ENCODE data around the gene NFIA.

NFIA gene

GRCh38 chr1:61082311-61083012, at the start of gene NFIA:
Gene NFIA, plus strand, starts transcription at chr1:61082561.
- DNase-seq, result peak; percentile 61

DNA sequence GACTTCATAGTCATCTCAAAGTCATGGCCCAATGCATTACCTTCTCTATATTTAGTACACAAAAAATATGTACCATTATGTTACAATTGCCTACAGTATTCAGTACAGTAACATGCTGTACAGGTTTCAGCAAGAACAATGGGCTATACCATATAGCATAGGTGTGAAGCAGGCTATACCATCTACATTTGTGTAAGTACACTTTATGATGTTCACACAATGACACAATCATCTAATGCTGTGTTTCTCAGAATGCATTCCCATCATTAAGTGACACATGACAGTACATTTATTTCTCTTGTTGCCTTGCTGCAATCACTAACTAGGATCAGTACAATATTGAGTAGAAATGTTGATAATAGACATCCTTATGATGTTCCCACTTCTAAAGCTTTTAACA, 46.5 kb upstream of the NFIA start:
- DNase-seq, result no peak

GRCh38 chr1:61042466-61043009, 39.8 kb upstream of the NFIA start:
- no peak for DNase-seq

DNA sequence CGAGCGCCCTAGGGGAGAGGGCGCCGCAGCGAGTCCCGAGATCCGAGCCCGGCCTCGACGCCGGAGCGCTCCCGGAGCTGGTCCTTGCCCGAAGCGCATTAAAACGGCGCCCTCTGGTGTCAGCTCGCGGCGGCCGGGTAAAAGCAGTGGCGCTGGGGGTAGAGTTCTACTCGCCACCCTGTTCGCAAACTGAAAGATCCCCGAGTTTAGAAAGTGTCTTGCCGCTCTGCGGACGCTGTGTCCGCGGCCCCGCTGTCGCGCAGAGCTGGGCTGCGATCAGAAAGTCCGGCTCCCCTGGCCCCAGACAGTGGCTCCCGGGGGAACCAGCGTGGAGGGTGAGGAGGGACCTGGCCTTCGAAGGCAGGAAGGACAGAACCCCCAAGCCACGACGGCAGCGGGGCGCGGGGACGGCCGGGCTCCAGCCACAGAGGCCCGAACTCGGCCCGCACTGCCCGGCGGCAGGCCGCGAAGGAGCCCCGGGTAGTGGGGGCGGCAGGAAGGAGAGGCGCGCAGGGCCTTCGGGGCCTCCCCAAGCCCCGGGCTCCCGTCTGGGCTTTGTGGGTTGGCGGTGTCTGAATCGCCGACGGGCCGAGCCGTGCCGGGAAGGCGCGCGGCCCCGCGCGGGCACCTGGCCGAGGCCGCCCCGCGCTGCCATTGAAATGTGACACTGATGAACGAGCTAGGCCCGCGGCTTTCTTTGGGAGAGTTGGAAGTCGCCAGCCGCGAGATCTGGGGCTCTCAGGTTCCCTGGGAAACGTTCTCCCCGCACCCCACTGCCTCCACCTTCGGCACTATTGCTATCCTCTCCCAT, 39.1 kb upstream of the NFIA start:
- DNase-seq, result peak; percentile 97

GRCh38 chr1:61046434-61046833, 35.9 kb upstream of the NFIA start:
- no peak for DNase-seq

DNA sequence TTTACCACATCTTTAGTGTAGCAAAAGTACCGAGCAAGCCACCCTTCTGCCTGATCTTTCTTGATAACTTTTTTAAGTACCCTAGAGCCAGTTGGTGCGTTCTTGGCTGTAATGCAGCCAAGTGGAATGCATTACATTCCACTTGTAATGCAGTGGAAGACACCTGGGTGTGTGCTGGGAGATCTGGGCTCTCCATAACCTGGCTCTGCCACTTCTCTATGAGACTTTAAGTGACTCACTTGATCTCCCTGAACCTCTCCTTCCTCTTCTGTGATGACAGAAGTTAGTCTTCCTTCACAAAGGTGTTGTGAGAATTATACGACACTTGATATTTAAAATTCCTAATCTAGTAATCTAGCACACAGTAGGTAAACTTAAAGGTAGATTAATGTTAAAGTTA, 35.3 kb upstream of the NFIA start:
- DNase-seq, result no peak

GRCh38 chr1:61049850-61050540, 32.4 kb upstream of the NFIA start:
- peak; percentile 98 for DNase-seq

GRCh38 chr1:61050541-61051442, 31.6 kb upstream of the NFIA start:
- peak; percentile 61 for DNase-seq

DNA sequence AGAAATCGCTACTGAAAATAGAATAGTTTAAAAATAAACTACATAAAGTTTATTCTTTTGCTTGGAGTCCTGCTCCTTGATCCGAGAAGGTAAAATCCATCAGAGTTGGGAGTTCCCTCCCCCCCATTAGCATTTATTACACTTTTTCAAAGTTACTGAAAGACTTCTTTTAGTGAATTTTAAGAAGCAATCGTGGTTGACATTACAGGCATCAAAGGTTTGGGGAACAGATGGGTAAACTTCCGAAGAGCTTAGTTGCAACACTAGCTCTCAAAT, 31.0 kb upstream of the NFIA start:
- no peak for DNase-seq

DNA sequence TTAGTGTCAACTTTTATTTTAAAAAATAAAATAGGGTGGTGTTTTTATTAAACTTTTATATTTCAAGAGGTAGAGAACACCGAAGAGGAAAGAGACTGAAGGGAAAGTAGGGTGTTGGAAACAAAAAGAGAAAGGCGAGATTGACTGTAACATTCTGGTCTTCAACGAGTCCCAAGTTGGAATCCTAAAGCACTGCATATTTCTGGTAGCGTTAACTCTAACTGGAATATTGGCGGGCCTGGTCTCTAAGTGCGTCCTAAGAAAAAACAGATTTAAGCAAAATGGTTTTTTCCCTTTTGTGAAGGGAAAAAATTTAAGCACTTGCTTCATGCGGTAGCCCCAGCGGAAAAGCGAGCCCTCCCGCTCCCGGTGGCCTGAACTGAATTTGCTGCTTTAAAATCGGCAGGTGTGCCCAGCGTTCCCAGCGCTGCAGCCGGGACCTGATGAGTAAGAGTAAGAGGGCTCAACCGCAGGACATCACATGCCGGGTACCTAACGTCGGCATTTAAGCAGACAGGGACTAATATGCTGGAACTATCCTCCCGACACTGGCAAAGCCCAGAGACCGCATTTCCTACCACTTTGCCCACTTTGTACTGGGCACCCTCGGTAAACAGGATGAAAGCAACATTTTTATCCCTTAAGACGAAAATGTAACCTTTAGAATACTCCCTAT, 30.5 kb upstream of the NFIA start:
- no peak for DNase-seq

DNA sequence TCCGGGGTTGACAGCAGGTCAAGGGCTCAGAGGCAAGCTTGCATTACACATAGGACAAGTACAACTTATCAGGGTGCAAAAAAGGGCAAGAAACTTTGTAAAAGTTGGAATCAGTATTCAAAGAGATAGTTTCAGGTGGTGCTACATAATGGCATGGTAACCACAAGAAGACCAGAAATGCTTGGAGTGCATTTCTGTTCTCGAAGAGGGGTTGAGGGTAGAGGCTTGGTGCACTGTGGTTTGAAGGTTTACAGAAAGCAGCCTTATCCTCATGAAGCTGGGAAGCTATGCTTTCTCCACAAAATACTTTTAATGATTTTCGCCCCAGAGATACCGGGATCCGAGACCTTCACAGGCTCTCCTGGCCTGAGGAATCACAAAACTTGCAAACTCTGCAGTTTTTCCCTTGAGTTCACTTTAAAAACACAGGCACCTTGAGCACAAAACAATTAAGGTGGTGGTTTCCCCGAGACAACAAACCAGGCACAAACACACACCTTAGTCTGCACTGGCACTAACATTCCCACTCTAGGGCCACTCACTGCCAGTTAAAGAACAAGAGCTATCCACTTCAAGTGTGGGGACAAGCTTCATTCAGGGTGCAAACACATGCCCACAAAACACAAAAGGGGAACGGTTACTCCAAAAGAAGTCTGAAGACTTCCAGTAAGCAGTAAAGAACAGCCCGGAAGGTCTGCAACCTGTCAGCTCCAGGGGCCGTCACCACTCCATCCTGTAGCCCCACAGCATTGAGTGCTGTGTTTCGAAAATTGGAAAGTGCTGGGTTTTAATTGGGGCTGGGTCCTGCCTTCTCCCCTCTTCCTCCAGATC, 29.8 kb upstream of the NFIA start:
- no peak for DNase-seq

GRCh38 chr1:61053226-61053711, 29.1 kb upstream of the NFIA start:
- no peak for DNase-seq

- no peak for DNase-seq
Measured at GRCh38 chr1:61053712-61054600, 28.4 kb upstream of the NFIA start.

GRCh38 chr1:61054601-61054993, 27.8 kb upstream of the NFIA start:
- no peak for DNase-seq

DNA sequence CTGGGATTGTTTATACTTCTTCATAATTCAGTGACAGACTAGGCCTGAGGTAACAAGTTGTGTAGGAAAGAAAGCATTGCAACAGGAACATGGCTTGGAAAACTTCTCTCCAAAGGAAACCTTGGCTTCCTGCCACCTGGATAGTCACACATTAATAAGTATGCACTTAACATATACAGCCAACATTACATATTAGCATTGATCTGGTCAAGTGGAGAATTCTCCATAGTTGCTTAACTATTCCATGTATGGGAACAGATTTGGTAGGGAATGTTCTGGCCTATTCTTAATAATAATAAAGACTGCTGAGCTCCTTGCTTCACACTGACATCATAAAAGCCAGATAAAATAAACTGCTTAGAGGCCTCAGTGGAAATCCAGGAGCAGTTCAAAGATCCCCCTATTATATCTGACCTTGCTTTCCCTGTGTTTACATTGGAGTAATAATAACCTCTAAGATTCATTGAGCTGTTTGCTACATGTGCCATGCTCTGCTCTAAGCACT, 27.2 kb upstream of the NFIA start:
- DNase-seq, result no peak

- DNase-seq, result no peak
Measured at GRCh38 chr1:61056196-61056572, 26.2 kb upstream of the NFIA start.

DNA sequence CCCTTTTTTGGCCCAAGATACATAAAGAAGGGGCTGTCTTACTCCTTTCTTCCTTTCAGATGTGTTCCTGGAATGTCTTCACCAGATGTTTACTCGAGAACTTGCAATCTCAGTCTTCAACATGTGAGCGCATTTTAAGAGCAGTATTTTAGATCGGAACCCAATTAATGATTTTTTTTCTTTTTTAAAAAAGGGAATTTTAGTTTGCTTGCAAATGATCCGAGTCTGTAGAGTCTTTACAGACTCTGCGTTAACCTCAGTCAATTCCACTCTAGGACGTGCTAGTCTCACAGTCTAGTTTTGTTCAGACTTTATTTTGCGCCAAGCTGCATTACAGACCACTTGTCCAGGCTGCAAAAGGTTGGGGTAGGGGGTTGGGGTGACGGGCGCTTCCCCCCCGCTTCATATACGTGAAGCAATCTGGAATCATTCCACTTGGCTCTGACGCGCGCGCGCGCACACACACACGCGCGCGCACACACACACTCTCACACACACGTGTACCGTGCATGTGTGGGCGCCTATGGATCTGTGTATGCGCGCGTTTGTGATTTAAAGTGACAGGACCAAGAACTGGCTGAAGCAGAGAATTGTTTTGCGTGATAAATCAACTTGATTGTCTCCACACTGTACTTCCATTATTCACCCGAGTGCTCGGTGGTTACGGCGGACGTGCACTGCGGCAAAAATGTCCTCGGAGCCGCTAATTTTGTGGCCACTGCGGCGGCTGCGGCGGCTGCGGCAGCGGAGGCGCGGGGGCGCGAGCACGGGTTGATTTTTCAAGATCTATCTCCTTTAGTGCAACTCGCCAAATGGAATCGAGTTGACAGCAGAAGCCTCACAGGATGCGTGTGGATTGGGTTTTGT, 25.6 kb upstream of the NFIA start:
- peak; percentile 75 for DNase-seq

GRCh38 chr1:61058483-61059245, 23.7 kb upstream of the NFIA start:
- DNase-seq, result no peak

All from activated CD8-positive, alpha-beta memory T cell treated with anti-CD3 and anti-CD28 coated beads, Interleukin-2, amount 50 U/mL, for 48 hours (primary cell).